22Rv1 (cell line): ENCODE measurements around the gene PPCS.

ENCODE experiments used
- ZFX ChIP-seq: fragments of 450-650 bp; IDR thresholded peaks from 2 replicates; pipeline ENCODE4 v1.6.1; 2017; ENCODE audit warnings: antibody characterized with exemption, borderline replicate concordance
- TF ChIP-seq, protein P1 (sequence below): fragments of 450-650 bp; IDR thresholded peaks from 2 replicates; pipeline ENCODE4 v1.5.1; 2017; ENCODE audit warnings: mild to moderate bottlenecking

DNA sequence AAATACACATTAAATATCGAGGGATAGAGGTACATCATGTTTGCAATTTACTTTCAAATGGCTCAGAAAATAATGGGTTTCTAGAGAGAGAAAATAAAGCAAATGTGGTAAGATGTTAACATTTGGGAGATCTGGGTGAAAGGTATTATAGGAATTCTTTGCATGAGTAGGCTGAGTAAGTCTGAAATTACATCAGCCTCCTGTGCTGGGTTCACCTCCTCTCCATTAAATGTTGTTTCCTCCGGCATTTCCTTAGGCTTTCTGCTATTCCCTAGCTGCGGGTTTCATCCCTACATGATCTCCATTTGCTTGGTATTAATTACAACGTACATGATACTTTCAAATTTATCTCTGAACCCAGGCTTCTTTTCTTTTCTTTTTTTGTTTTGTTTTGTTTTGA, 32.1 kb upstream of the PPCS start:
- TF ChIP-seq, protein P1, sequence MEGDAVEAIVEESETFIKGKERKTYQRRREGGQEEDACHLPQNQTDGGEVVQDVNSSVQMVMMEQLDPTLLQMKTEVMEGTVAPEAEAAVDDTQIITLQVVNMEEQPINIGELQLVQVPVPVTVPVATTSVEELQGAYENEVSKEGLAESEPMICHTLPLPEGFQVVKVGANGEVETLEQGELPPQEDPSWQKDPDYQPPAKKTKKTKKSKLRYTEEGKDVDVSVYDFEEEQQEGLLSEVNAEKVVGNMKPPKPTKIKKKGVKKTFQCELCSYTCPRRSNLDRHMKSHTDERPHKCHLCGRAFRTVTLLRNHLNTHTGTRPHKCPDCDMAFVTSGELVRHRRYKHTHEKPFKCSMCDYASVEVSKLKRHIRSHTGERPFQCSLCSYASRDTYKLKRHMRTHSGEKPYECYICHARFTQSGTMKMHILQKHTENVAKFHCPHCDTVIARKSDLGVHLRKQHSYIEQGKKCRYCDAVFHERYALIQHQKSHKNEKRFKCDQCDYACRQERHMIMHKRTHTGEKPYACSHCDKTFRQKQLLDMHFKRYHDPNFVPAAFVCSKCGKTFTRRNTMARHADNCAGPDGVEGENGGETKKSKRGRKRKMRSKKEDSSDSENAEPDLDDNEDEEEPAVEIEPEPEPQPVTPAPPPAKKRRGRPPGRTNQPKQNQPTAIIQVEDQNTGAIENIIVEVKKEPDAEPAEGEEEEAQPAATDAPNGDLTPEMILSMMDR, result no peak
- TF ChIP-seq ZFX, result no peak
